GM21390 (cell line): Measurements from ENCODE around the gene SARDH.

ENCODE experiments used
- ATAC-seq: cut with Tn5 transposase; IDR thresholded peaks from one replicate; pipeline ENCODE4 v1.9.1; 2021; ENCODE audit not compliant: unreplicated experiment

Gene SARDH

DNA sequence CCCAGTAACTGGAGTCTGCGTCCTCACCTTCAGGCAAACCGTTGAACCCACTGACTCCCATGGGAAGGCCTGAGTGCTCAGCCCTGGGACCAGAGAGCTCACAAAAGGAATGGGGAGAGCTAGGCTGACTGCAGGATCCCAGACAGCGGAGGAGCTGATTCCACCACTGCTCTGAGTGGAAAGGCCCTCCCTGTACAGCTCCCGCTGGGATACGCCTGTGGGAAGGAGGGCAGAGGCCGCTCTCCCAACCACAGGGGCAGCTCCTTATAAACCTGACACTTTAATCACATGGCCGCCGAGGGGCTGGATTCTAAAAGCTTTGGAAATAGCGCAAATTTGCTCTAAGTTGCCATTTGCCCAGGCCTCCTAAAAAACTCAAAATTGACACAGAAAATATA lies 64.9 kb downstream of the SARDH start:
- no peak for ATAC-seq

DNA sequence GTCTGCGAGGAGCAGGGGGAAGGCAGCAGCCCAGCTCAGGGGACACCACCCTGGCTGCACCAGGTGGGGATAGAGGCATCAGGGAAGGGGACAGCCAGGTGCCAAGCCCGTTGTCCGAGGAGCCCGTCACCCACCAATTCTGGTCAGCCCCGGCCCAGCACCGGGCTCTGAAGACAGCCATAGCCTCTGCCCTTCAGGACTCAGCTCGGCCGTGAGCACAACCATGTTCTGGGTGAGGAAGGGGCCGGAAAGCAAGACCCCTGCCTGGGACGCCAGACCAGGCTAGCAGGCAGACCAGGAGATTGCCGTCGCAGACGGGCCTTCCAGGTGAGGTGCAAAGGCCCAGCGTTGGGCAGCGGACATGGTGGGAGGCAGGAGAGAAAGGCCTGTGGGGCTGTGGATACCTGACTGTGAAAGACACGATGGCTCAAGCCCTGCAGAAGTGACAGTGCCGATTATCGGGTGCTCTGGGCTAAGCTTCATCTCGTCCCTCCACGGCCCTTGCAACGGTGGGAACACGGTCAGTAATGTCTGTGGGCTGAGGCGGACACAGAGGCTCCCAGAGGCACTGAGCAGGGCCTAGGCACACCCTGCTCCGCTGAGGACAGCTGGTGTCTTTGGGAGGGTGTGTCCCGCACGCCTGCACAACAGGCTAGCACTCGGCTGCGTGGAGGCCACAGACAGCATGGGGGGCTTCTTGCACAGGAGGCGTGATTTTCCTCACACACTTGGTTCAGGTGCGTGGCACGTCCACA lies 65.5 kb downstream of the SARDH start:
- no peak for ATAC-seq

DNA sequence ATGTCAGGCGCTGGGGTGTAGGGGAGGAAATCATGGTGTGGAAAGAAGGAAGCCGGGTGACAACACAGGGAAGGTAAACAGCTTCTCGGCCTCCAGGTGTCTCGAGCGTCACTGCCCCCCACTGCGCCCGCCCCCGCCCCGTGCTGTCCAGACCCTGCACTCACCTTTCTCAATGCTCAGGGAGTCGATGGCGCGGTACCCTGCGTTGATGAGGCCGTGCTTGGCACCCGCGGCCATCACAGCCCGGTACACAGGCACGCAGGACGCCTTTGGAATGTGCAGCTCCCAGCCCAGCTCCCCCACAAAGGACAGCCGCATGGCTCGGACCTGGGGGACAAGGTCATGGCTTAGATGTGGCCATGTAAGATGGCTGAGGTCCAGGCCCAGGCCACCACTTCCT lies 66.8 kb downstream of the SARDH start:
- ATAC-seq = no peak

GRCh38 chr9:133670466-133670865 lies 67.7 kb downstream of the SARDH start:
- ATAC-seq = no peak

DNA sequence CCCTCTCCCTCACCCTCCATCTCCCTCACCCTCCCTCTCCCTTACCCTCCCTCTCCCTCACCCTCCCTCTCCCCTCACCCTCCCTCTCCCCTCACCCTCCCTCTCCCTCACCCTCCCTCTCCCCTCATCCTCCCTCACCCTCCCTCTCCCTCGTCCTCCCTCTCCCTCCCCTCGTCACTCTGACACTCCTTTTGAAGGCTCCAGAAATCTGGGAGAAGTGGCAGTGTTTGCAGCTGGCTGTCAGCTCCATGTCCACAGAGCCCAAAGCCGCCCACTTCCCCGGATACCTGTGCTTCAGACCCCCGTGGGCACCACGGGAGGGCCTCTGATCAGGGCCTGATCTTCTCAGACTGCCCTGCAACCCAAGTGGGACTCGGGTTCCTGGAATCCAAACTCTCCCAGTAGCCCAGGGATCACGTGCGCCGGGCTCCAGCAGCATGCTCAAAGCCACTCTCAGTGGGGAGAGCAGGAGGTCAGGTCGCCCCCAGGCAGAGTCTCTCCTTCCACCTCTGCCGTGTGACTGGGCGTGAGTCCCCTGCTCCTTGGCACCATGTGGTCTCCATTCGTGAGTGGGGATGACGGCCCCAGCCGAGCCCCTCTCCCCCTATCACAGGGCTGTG lies 68.9 kb downstream of the SARDH start:
- no peak for ATAC-seq

DNA sequence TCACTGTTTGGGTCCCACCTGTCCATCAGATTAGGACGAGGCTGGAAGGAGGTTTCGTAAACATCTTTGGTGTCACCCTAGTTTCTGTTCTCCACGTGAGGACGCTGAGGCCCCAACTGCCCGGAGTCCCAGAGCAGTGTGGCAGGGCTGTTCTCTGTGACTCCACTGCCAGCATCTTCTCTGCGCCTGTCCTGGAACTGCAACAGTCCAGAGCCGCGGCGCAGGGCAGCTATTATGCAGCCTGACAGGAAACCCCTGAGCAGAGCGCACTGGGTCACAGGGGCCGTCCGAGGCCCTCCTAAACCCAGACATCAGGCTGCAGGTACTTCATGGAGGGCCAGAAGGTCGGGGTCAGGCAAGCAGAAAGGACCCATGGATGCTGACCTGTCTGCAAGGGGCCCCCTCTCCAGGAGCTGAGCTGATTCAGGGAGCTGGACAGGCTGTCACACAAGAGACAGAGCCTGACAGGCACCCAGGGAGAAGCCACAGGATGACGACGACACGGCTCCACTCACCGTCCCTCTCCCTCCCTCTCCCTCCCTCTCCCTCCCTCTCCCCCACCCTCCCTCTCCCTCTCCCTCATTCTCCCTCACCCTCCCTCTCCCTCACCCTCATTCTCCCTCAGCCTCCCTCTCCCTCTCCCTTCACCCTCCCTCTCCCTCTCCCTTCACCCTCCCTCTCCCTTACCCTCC lies 70.2 kb downstream of the SARDH start:
- ATAC-seq = no peak

DNA sequence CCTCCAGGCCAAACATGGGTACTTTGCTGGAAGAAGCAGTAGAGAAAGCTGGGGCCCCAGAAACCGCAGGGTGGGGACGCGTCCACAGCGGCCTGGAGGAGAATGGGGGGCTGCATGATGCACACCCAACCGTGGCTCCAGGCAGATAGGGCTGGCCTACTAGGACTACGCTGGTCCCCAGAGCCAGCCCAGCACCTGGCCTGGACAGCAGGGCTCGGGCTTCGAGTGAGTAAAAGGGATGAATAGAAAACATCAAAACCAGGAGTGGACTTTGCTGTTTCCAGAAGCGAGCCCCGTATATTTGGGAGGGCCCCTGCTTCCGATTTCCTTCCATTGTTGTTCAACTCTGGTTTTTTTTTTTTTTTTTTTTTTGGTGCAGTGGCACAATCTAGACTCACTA lies 71.3 kb downstream of the SARDH start:
- no peak for ATAC-seq

DNA sequence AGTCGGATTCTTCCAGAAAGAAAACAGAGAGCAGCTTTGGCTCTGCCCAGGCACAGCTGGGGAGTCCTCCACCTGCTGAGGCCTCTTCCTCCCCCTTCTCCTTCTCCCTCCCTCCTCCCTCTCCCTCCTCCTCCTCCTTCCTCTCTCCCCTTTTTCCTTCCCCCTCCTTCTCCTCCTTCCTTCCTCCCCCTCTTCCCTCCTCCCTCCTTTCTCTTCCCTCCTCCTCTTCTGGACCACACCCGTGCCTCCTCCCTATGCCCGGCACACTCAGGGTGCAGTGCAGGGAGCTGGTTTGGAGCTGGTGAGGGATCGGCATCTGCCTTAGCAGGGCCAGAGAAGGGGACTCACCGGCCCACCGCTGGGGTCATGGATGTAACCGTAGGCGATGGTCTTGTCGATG lies 71.8 kb downstream of the SARDH start:
- no peak for ATAC-seq

- no peak for ATAC-seq
Measured at GRCh38 chr9:133665535-133665934, 72.6 kb downstream of the SARDH start.

GRCh38 chr9:133665096-133665495 lies 73.1 kb downstream of the SARDH start:
- ATAC-seq = no peak

GRCh38 chr9:133664173-133665050 lies 73.7 kb downstream of the SARDH start:
- no peak for ATAC-seq

- no peak for ATAC-seq
Measured at GRCh38 chr9:133661846-133662540, 76.2 kb downstream of the SARDH start.

DNA sequence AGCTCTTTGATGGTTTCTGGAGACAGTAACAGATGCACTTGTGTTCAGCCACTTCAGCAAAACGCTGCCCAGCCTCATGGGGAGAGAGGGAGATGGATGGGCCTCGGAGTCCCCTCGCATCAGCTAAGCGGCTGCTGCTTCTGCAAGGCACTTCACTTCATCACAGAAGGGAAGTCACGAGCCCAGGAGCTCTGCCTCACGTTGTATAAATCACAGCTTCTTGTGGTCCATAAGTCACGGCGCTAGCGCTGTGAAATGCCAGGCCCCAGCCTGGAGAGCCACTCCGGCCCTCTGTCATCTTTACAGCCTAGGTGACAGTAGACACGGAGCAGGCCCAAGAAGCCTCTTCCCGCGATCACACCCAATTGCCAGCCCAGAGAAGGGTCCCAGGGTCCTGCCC lies 78.6 kb downstream of the SARDH start:
- ATAC-seq = no peak

- ATAC-seq = no peak
Measured at GRCh38 chr9:133658442-133659431, 79.4 kb downstream of the SARDH start.

GRCh38 chr9:133657120-133657661 lies 81.0 kb downstream of the SARDH start:
- no peak for ATAC-seq

- no peak for ATAC-seq
Measured at GRCh38 chr9:133656211-133657119, 81.7 kb downstream of the SARDH start.

DNA sequence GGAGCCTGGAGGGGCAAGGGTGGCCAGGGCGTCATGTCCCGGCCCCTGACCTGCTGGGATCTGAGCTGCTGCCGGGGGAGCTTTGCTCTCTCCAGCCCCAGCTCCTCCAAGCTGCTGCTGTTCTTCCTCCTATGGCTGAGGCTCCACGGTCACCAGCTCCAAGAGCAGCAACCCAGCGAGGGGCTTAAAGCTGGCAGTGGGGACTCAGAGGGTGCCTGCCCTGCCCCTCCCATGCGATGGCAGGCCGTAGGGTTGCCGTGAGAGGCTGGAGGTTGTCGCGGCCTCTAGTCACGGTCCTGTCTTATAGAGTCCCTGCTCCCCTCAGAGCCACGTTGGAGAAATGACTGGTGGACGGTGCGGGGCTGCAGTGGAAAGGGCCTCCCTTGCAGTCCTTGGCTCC lies 82.5 kb downstream of the SARDH start:
- no peak for ATAC-seq
